ENCODE measurements around the gene FCER1G. TPM values are rescaled to one million over a fixed set of nuclear protein-coding genes. Genes with fewer than 3 reads are reported as not detected.

FCER1G gene
- total and polyA plus RNA-seq, 9 of the 15 experiments (the other 6 are each of a cell fraction or from before 2014, with no cell fraction given) = 0.15 to 0.69 (median 0.31) TPM; not detected in 2

GRCh38 chr1:161177112-161177935 lies 37.8 kb upstream of the FCER1G start, which contains the start of gene B4GALT3 (continued):
- TF ChIP-seq E2F3 (CRISPR knock-in tag; IDR thresholded peaks at IDR 0.05) = no peak
- TF ChIP-seq ZNF324 (CRISPR knock-in tag; IDR thresholded peaks at IDR 0.05) = no peak
- no peak for TF ChIP-seq BRCA1 (IDR thresholded peaks at IDR 0.05)
- no peak for TF ChIP-seq BRCA1 (CRISPR knock-in tag; IDR thresholded peaks at IDR 0.05)
- TF ChIP-seq CTCFL (IDR thresholded peaks at IDR 0.05; ENCODE audit: borderline replicate concordance, insufficient read depth, low read depth, low read length, poor library complexity, severe bottlenecking) = no peak
- TF ChIP-seq, protein P1, sequence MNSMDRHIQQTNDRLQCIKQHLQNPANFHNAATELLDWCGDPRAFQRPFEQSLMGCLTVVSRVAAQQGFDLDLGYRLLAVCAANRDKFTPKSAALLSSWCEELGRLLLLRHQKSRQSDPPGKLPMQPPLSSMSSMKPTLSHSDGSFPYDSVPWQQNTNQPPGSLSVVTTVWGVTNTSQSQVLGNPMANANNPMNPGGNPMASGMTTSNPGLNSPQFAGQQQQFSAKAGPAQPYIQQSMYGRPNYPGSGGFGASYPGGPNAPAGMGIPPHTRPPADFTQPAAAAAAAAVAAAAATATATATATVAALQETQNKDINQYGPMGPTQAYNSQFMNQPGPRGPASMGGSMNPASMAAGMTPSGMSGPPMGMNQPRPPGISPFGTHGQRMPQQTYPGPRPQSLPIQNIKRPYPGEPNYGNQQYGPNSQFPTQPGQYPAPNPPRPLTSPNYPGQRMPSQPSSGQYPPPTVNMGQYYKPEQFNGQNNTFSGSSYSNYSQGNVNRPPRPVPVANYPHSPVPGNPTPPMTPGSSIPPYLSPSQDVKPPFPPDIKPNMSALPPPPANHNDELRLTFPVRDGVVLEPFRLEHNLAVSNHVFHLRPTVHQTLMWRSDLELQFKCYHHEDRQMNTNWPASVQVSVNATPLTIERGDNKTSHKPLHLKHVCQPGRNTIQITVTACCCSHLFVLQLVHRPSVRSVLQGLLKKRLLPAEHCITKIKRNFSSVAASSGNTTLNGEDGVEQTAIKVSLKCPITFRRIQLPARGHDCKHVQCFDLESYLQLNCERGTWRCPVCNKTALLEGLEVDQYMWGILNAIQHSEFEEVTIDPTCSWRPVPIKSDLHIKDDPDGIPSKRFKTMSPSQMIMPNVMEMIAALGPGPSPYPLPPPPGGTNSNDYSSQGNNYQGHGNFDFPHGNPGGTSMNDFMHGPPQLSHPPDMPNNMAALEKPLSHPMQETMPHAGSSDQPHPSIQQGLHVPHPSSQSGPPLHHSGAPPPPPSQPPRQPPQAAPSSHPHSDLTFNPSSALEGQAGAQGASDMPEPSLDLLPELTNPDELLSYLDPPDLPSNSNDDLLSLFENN (IDR thresholded peaks at IDR 0.05; ENCODE audit: low read depth in 2 of 2, low read length in 2 of 2) = no peak
- TF ChIP-seq ZNF449 (CRISPR knock-in tag; IDR thresholded peaks at IDR 0.05) = no peak
- TF ChIP-seq GATAD2A (IDR thresholded peaks at IDR 0.05) = no peak
- peak; percentile 96 for TF ChIP-seq MAX (CRISPR knock-in tag; IDR thresholded peaks at IDR 0.05)
- no peak for TF ChIP-seq TCFL5 (CRISPR knock-in tag; conservative IDR thresholded peaks at IDR 0.05)
- TF ChIP-seq CAMTA2 (CRISPR knock-in tag; conservative IDR thresholded peaks at IDR 0.05) = no peak
- TF ChIP-seq ZFP1 (CRISPR knock-in tag; IDR thresholded peaks at IDR 0.05) = no peak
- TF ChIP-seq FOXK1 (CRISPR knock-in tag; IDR thresholded peaks at IDR 0.05; ENCODE audit: borderline replicate concordance) = no peak
- no peak for TF ChIP-seq ZBTB8A (IDR thresholded peaks at IDR 0.05; ENCODE audit: partially characterized antibody)
- no peak for TF ChIP-seq CHCHD3 (CRISPR knock-in tag; IDR thresholded peaks at IDR 0.05)
- TF ChIP-seq MNT (conservative IDR thresholded peaks at IDR 0.05) = peak; percentile 93 to 96
- peak; percentile 98 for TF ChIP-seq EP400 (IDR thresholded peaks at IDR 0.05)
